K562 (cell line): ENCODE measurements around the gene TMEM271. TPM values are rescaled to one million over a fixed set of nuclear protein-coding genes. Genes with fewer than 3 reads are reported as not detected.

Experiments
- ATAC-seq: fragments of 200-7000 bp; cut with Tn5 transposase; 3 replicates; pipeline ENCODE4 v1.9.1; 2020; ENCODE audit warnings: moderate library complexity
- BruUV-seq: library from RNA; stranded (reverse); fragments of 400-500 nt; replicated peaks from 2 replicates; lab custom pipeline; 2021; lab: Mats Ljungman, UMichigan
- CTCF ChIA-PET: fragments of 300-600 bp; formaldehyde crosslinking; extraction: SDS; loops from one replicate; lab custom pipeline; 2021; ENCODE audit warnings: low intra/inter-chr PET ratio; lab: Yijun Ruan, JAX
- POLR2A ChIA-PET: fragments of 300-600, 350-650 bp; sonication (Branson Sonifier 250); formaldehyde crosslinking; extraction: SDS; loops from one replicate; lab custom pipeline; 2021; ENCODE audit warnings: antibody characterized with exemption, inconsistent platforms; lab: Yijun Ruan, JAX
- DNase-seq, 4 experiments: peaks; one replicate each; pipeline versions ENCODE4 v3.0.0 to v3.0.0-alpha.2; 2011 to 2018; ENCODE audit warnings: low spot score in 3 of 4, mixed read lengths in 3 of 4; ENCODE audit errors: extremely low read depth in 1 of 4
- FAIRE-seq: peaks from 2 replicates; lab custom pipeline; 2011; peaks lifted over from hg19 to GRCh38; lab: Jason Lieb, UNC
- H2AFZ ChIP-seq: 2 replicates; pipeline ENCODE4 v1.6.0; 2011; ENCODE audit warnings: low read depth, low read length, control low read depth, inconsistent platforms
- H3K27ac ChIP-seq: fragments of 200-600 bp; 3 replicates; pipeline ENCODE4 v1.8.0; 2011; ENCODE audit warnings: low read depth, mild to moderate bottlenecking, control low read depth, inconsistent platforms, low read length, moderate library complexity, mixed read lengths; ENCODE audit errors: extremely low read depth
- H3K27me3 ChIP-seq, 2 experiments: fragments of 300-600 bp in 1 of 2; 2 replicates in 1 of 2; 3 replicates in 1 of 2; pipeline versions ENCODE4 v1.6.0 to v1.8.0; 2011; ENCODE audit warnings: inconsistent platforms in 2 of 2, low read length in 2 of 2, mild to moderate bottlenecking in 1 of 2, mixed read lengths in 1 of 2, moderate library complexity in 1 of 2; ENCODE audit not compliant: control insufficient read depth in 2 of 2, insufficient read depth in 2 of 2
- H3K36me3 ChIP-seq: fragments of 300-600 bp; 3 replicates; pipeline ENCODE4 v1.8.0; 2011; ENCODE audit warnings: mild to moderate bottlenecking, low read length, inconsistent platforms; ENCODE audit not compliant: control insufficient read depth, insufficient read depth
- H3K4me1 ChIP-seq, 2 experiments: fragments of 200-600 bp in 1 of 2; replicated peaks in 1 of 2; 2 replicates in 1 of 2; 3 replicates in 1 of 2; pipeline versions ENCODE4 v1.5.1 to v1.8.0; 2011; ENCODE audit warnings: inconsistent platforms in 2 of 2, low read length in 2 of 2, mild to moderate bottlenecking in 1 of 2, mixed read lengths in 1 of 2, moderate library complexity in 1 of 2; ENCODE audit not compliant: control insufficient read depth in 2 of 2, insufficient read depth in 2 of 2
- H3K4me2 ChIP-seq: 2 replicates; pipeline ENCODE4 v1.6.1; 2011; ENCODE audit warnings: low read length, control low read depth, inconsistent platforms, mixed read lengths; ENCODE audit not compliant: insufficient read depth
- H3K4me3 ChIP-seq: fragments of 200-600 bp; sonication (generic), shearing (Covaris generic); 2 replicates; pipeline ENCODE4 v1.5.1; 2016; ENCODE audit warnings: control low read depth, inconsistent platforms
- H3K79me2 ChIP-seq: fragments of 200-600 bp; 3 replicates; pipeline ENCODE4 v1.8.0; 2011; ENCODE audit warnings: low read length, inconsistent platforms; ENCODE audit not compliant: control insufficient read depth, insufficient read depth
- H3K9ac ChIP-seq, 2 experiments: 2 replicates each; pipeline versions ENCODE4 v1.6.0 to v1.6.1; 2011; ENCODE audit warnings: low read depth in 2 of 2, low read length in 2 of 2, control low read depth in 1 of 2, inconsistent platforms in 1 of 2, mild to moderate bottlenecking in 1 of 2, mixed read lengths in 1 of 2; ENCODE audit not compliant: insufficient read depth in 1 of 2
- H3K9me1 ChIP-seq: one replicate; pipeline ENCODE4 v1.6.0; 2011; ENCODE audit warnings: inconsistent platforms, mild to moderate bottlenecking, low read length, moderate library complexity; ENCODE audit not compliant: control insufficient read depth, insufficient read depth
- H3K9me3 ChIP-seq: replicated peaks from 2 replicates; pipeline ENCODE4 v1.5.1; 2011; ENCODE audit warnings: low read depth, low read length, inconsistent platforms; ENCODE audit not compliant: control insufficient read depth, insufficient read depth
- H4K20me1 ChIP-seq: replicated peaks from 2 replicates; pipeline ENCODE4 v1.6.1; 2011; ENCODE audit warnings: low read length, inconsistent platforms, mixed read lengths; ENCODE audit not compliant: control insufficient read depth, insufficient read depth
- E2F3 ChIP-seq: fragments of 250-450 bp; sonication (Bioruptor Pico); IDR thresholded peaks from 2 replicates; pipeline ENCODE4 v1.4.0; 2020; ENCODE audit warnings: mild to moderate bottlenecking
- GTF2E2 ChIP-seq: fragments of 200-800 bp; sonication (Bioruptor generic); IDR thresholded peaks from 2 replicates; pipeline ENCODE4 v1.6.1; 2016; ENCODE audit warnings: missing genetic modification characterization, missing compliant biosample characterization
- KDM1A ChIP-seq, 2 experiments: fragments of 450-650 bp; IDR thresholded peaks; 2 replicates each; pipeline ENCODE4 v1.6.1; 2016; ENCODE audit warnings: mild to moderate bottlenecking in 2 of 2
- RNF2 ChIP-seq: sonication (generic); IDR thresholded peaks from 2 replicates; pipeline ENCODE4 v1.6.1; 2016
- SP1 ChIP-seq: sonication (generic); formaldehyde crosslinking; IDR thresholded peaks from 2 replicates; pipeline ENCODE4 v1.8.1; 2022; ENCODE audit warnings: mild to moderate bottlenecking, missing genetic modification reagents
- U2AF2 ChIP-seq: fragments of 200-400 bp; formaldehyde crosslinking; optimal IDR thresholded peaks from 2 replicates; pipeline ENCODE3; 2017; ENCODE audit warnings: low read depth, mild to moderate bottlenecking, low read length
- ZNF316 ChIP-seq: fragments of 450-650 bp; IDR thresholded peaks from 2 replicates; pipeline ENCODE4 v1.6.1; 2016
- WGBS: fragments of 100-300 bp; shearing (Covaris generic); methylation state at CpG from one replicate; pipeline ENCODE4 v1.1.6; 2016; ENCODE audit warnings: low coverage, mixed read lengths; ENCODE audit not compliant: insufficient coverage; ENCODE audit errors: missing lambda C conversion rate; 5-methylcytosine and 5-hydroxymethylcytosine counted together
- in situ Hi-C: fragments of 300-500 bp; cut with MboI; formaldehyde crosslinking; loops from 4 replicates; pipeline ENCODE4 v1.15.0; 2018; ENCODE audit warnings: inconsistent platforms, mixed read lengths
- intact Hi-C: fragments of 100-400 bp; cut with micrococcal nuclease; formaldehyde crosslinking; loops from 2 replicates; pipeline ENCODE4 v1.14.2; 2022
- polyA plus RNA-seq, 8 experiments: library from polyadenylated mRNA; depleted of rRNA in 4 of 8; stranded (reverse) in 5 of 8; unstranded in 3 of 8; fragments of >200 nt; fragmentation: Nextera tagmentation in 2 of 8; fragmentation: Illumina TruSeq in 1 of 8; extraction: Ambion mirVana in 2 of 8; extraction: Trizol in 1 of 8; gene quantifications; 2 replicates each; pipeline versions ENCODE4 v1.2.1 to v1.2.3, GENCODE V29; 2011 to 2014; ENCODE audit warnings: inconsistent platforms in 1 of 8, missing spikeins in 1 of 8
- total RNA-seq, 7 experiments: library from RNA; depleted of rRNA in 6 of 7; stranded (reverse); fragments of >200 nt in 6 of 7; fragmentation: Illumina TruSeq in 2 of 7; extraction: Trizol in 2 of 7; gene quantifications; 2 replicates each; pipeline versions ENCODE4 v1.2.1 to v1.2.3, GENCODE V29; 2011 to 2021; ENCODE audit warnings: low replicate concordance in 1 of 7

Gene TMEM271
- total and polyA plus RNA-seq, 9 of the 15 experiments (the other 6 are each of a cell fraction or from before 2014, with no cell fraction given) = not detected

- no peak for DNase-seq
- Histone ChIP-seq H3K4me2 (no peak overlapping the region), H3K36me3 (no peaks in the 10 kb centered on the region), H3K27me3 (peaks cover 0 to 35% of the 10 kb centered on the region in 2 experiments; a peak in 2 of 5 replicates), H3K27ac (no peak overlapping the region), H3K9ac (no peak overlapping the region), H2AFZ (no peak overlapping the region), H3K9me1 (no peaks in the 10 kb centered on the region), H3K4me1 (no peaks in the 10 kb centered on the region; a peak in 1 of 5 replicates), H3K4me3 (no peak overlapping the region), H3K79me2 (no peaks in the 10 kb centered on the region), H4K20me1 (no peaks in the 10 kb centered on the region), H3K9me3 (0 out of 2 replicates have a peak, but pooled peaks cover 2% of the 10 kb centered on the region)
- ChIA-PET CTCF (no interaction called here), POLR2A (no interaction called here)
- TF ChIP-seq RNF2 (no peak), ZNF316 (0 out of 2 replicates have a peak, but pooled peaks have one; percentile 13)
- ATAC-seq = no peak
- WGBS = under 1% methylated on average over 11 of the region's 11 CpGs
- BruUV-seq = no TSS peak
- in situ Hi-C loops (no loop called here), intact Hi-C loops (no loop called here)
- no peak for FAIRE-seq
Measured at GRCh38 chr4:570754-571153, 5.3 kb downstream of the TMEM271 start.

DNA sequence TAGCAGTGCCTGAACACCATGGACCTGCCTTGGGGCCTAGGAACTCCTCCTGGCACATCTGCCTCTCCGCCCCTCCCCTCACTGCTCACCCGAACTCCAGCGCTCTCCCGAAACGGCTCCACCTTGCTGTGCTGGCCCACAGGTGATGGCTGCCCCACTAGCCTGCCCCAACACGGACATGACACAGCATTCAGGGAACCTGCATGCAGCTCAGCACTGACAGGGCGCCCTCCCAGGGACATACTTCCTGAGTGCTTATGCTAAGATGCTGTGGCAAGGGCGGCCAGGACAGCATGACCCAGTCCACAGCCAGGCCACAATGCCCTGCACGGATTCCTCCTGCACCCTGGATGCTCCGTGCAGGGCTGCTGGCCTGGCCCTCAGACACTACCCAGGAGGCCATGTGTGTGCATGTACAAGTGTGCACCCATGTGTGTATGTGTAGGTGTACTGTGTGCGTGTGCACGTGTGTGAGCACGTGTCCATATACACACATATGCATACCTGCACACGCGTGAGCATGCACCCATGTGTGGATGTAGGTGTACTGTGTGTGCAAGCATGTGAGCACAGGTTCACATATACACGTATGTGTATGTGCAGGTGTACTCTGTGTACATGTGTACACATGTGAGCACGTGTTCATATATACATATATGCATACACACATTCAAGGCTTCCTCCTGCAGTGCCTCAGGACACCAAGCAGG, 6.0 kb downstream of the TMEM271 start:
- peaks cover 0 to 35% of the 10 kb centered on the region in 2 experiments; a peak in 2 of 5 replicates for H3K27me3 ChIP-seq
- H2AFZ ChIP-seq = no peak overlapping the region
- TF ChIP-seq SP1 (no peak), KDM1A (IDR thresholded peaks at IDR 0.05) (peak in 1 of 2 experiments; percentile 69; a peak in 1 of 4 replicates), GTF2E2 (tag) (no peak), E2F3 (CRISPR knock-in tag) (no peak), U2AF2 (no peak)
- TF ChIP-seq, all 486 proteins: peak for 1
- no peak overlapping the region for H3K4me3 ChIP-seq
- intact Hi-C loops = no loop called here
- H3K27ac ChIP-seq = no peak overlapping the region
- 0 out of 2 replicates have a peak, but pooled peaks cover 2% of the 10 kb centered on the region for H3K9me3 ChIP-seq
- in situ Hi-C loops = no loop called here
- FAIRE-seq (no peak), ATAC-seq (no peak), DNase-seq (no peak)
- H3K9me1 ChIP-seq = no peaks in the 10 kb centered on the region
- no peaks in the 10 kb centered on the region for H3K79me2 ChIP-seq
- POLR2A ChIA-PET = no interaction called here
- no TSS peak for BruUV-seq
- H3K4me2 ChIP-seq = no peak overlapping the region
- H3K36me3 ChIP-seq = no peaks in the 10 kb centered on the region
- no peak overlapping the region for H3K9ac ChIP-seq
- H3K4me1 ChIP-seq = no peaks in the 10 kb centered on the region; a peak in 1 of 5 replicates
- CTCF ChIA-PET = no interaction called here
- 2% methylated on average over 17 of the region's 17 CpGs for WGBS
- no peaks in the 10 kb centered on the region for H4K20me1 ChIP-seq
